Ovary (tissue), 3 donors: ENCODE results near the gene RIN3.

Experiments used
- CTCF ChIP-seq, 3 donors: fragments of 450-650 bp in 2 of 3; fragments of 200-600 bp in 1 of 3; IDR thresholded peaks; one replicate each; pipeline versions ENCODE4 v1.5.1 to v1.8.0; 2016 to 2022; ENCODE audit warnings: antibody characterized with exemption in 3 of 3, mild to moderate bottlenecking in 1 of 3
- POLR2A ChIP-seq: fragments of 450-650 bp; IDR thresholded peaks from one replicate; pipeline ENCODE4 v1.6.1; 2017; ENCODE audit warnings: antibody characterized with exemption, mild to moderate bottlenecking, moderate library complexity
- donor health status: DM: no; HTN: no; CAD: no.

- TF ChIP-seq CTCF (IDR thresholded peaks at IDR 0.05) = no peak
- no peak for TF ChIP-seq POLR2A
Measured at GRCh38 chr14:92729634-92730358, 216.2 kb downstream of the RIN3 start.
